GM18951 (cell line): ENCODE results near the gene DOK5.
"Not testable (repeated sequence)": the region's sequence is repeated elsewhere in the genome, so short reads cannot be mapped to it uniquely, and the experiment has no call there.

Source experiments
- POLR2A ChIP-seq: IDR thresholded peaks from 4 replicates; pipeline ENCODE4 v1.6.1; 2011; ENCODE audit warnings: mild to moderate bottlenecking; ENCODE audit not compliant: insufficient read length, insufficient read depth; ENCODE audit errors: extremely low read depth
- in situ Hi-C: fragments of 300-500 bp; cut with MboI; formaldehyde crosslinking; loops from one replicate; pipeline ENCODE4 v1.12.0; 2022; ENCODE audit warnings: low sequenced_read_pairs, mixed read lengths, inconsistent platforms; ENCODE audit not compliant: unreplicated experiment

The DOK5 gene

GRCh38 chr20:54477191-54477955, 2.0 kb downstream of the DOK5 start:
- no peak for TF ChIP-seq POLR2A
- in situ Hi-C loops, result no loop called here

- in situ Hi-C loops, result no loop called here
- TF ChIP-seq POLR2A, result no peak
Measured at GRCh38 chr20:54479138-54479906, 3.9 kb downstream of the DOK5 start.

- in situ Hi-C loops, result not testable (repeated sequence)
Measured at GRCh38 chr20:54479937-54480336, 4.5 kb downstream of the DOK5 start.

- in situ Hi-C loops, result no loop called here
- TF ChIP-seq POLR2A, result no peak
Measured at GRCh38 chr20:54481442-54481841, 6.0 kb downstream of the DOK5 start.

GRCh38 chr20:54485631-54486030, 10.2 kb downstream of the DOK5 start:
- TF ChIP-seq POLR2A, result no peak
- in situ Hi-C loops, result no loop called here

- in situ Hi-C loops, result no loop called here
- no peak for TF ChIP-seq POLR2A
Measured at GRCh38 chr20:54486585-54486984, 11.2 kb downstream of the DOK5 start.

- in situ Hi-C loops, result no loop called here
- TF ChIP-seq POLR2A, result no peak
Measured at GRCh38 chr20:54488442-54488841, 13.0 kb downstream of the DOK5 start.

- no peak for TF ChIP-seq POLR2A
- in situ Hi-C loops, result no loop called here
Measured at GRCh38 chr20:54491506-54491905, 16.1 kb downstream of the DOK5 start.

- no peak for TF ChIP-seq POLR2A
- in situ Hi-C loops, result no loop called here
Measured at GRCh38 chr20:54494303-54495006, 19.1 kb downstream of the DOK5 start.

GRCh38 chr20:54497931-54498718, 22.7 kb downstream of the DOK5 start:
- TF ChIP-seq POLR2A, result no peak
- in situ Hi-C loops, result no loop called here

GRCh38 chr20:54499111-54499510, 23.7 kb downstream of the DOK5 start:
- in situ Hi-C loops, result no loop called here
- TF ChIP-seq POLR2A, result no peak

- in situ Hi-C loops, result no loop called here
- no peak for TF ChIP-seq POLR2A
Measured at GRCh38 chr20:54502179-54502578, 26.8 kb downstream of the DOK5 start.

GRCh38 chr20:54506643-54507042, 31.2 kb downstream of the DOK5 start:
- in situ Hi-C loops, result no loop called here
- no peak for TF ChIP-seq POLR2A

GRCh38 chr20:54510541-54511129, 35.2 kb downstream of the DOK5 start:
- in situ Hi-C loops, result no loop called here
- no peak for TF ChIP-seq POLR2A
